Pancreas (tissue), 10 donors: ENCODE results near the gene AP4S1. TPM values are rescaled to one million over a fixed set of nuclear protein-coding genes. Genes with fewer than 3 reads are reported as not detected.

Experiments used
- ATAC-seq, 4 donors: fragments of 200-7000 bp; cut with Tn5 transposase; one replicate each; pipeline versions ENCODE4 v1.8.0 to v1.9.1; 2020; ENCODE audit warnings: mild to moderate bottlenecking in 4 of 4, moderate library complexity in 4 of 4
- DNase-seq, 6 donors: peaks; one replicate each; pipeline ENCODE4 v3.0.0-alpha.2; 2020
- FAIRE-seq: peaks from 2 replicates; lab custom pipeline; 2012; peaks lifted over from hg19 to GRCh38; lab: Jason Lieb, UNC
- H3K27ac ChIP-seq, 4 donors: fragments of 200-600 bp; sonication (generic); 1 replicate in 3 of 4; 2 replicates in 1 of 4; pipeline versions ENCODE4 v1.5.0 to v1.8.0; 2020
- H3K27me3 ChIP-seq, 4 donors: fragments of 200-600 bp; one replicate each; pipeline ENCODE4 v1.8.0; 2021
- H3K36me3 ChIP-seq, 3 donors: fragments of 200-600 bp; sonication (generic) in 1 of 3; one replicate each; pipeline versions ENCODE4 v1.5.0 to v1.8.0; 2020 to 2021
- H3K4me1 ChIP-seq, 3 donors: fragments of 200-600 bp; one replicate each; pipeline ENCODE4 v1.8.0; 2021
- H3K4me3 ChIP-seq, 4 donors: fragments of 200-600 bp; sonication (generic) in 2 of 4; one replicate each; pipeline versions ENCODE4 v1.5.0 to v1.8.0; 2020 to 2021
- H3K9me3 ChIP-seq, 4 donors: fragments of 200-600 bp; one replicate each; pipeline ENCODE4 v1.8.0; 2021
- CTCF ChIP-seq, 4 donors: fragments of 200-600 bp; sonication (generic) in 3 of 4; IDR thresholded peaks; one replicate each; pipeline versions ENCODE4 v1.5.0 to v1.8.0; 2021; ENCODE audit warnings: antibody characterized with exemption in 4 of 4
- WGBS, 2 donors: extraction: QIAGEN DNeasy Blood & Tissue Kit; methylation state at CpG; one replicate each; pipeline ENCODE4 v1.1.7; 2013; 5-methylcytosine and 5-hydroxymethylcytosine counted together
- intact Hi-C, 3 donors: fragments of 100-400 bp; cut with DNase I; formaldehyde crosslinking; loops; one replicate each; pipeline versions ENCODE4 v1.11.1 to v1.14.2; 2022
- polyA plus RNA-seq, 2 donors: library from polyadenylated mRNA; stranded (reverse); fragments of 200-250 nt; gene quantifications; one replicate each; pipeline ENCODE4 v1.2.3, GENCODE V29; 2013
- total RNA-seq, 6 donors: library from RNA; stranded (reverse); fragmentation: NEBNext Ultra II Directional in 4 of 6; extraction: Animal tissue kit (Norgen Biotek cat#: 25700) in 4 of 6; gene quantifications; one replicate each; pipeline versions ENCODE4 v1.2.1 to v1.2.4, GENCODE V29; 2021 to 2023
- donor health status: healthy with polysubstance abuse.
- donor health status: DM: no; HTN: no; CAD: no; lungs with moderate emphysema.
- donor health status: DM: no; HTN: no; CAD: no.
- donor health status: control.
- donor health status: control.
- donor health status: Bipolar disorder and iron deficiency.
- donor health status: DM: yes; HTN: yes; CAD: no.
- donor health status: DM: no; HTN: no; CAD: no.
- donor health status: DM: no; HTN: no; CAD: no.
- donor health status: DM: yes; HTN: yes; CAD: no.

AP4S1 gene
- total and polyA plus RNA-seq, 8 donors, result 2.8 to 5.6 (median 4.4) TPM

- H3K27me3 ChIP-seq, result no peaks in the 10 kb centered on the region
- H3K4me3 ChIP-seq, result no peak overlapping the region
- WGBS, 2 donors, result 62 to 71% methylated on average over 3 of the region's 3 CpGs
- no peak for TF ChIP-seq CTCF (IDR thresholded peaks at IDR 0.05)
- intact Hi-C loops, result no loop called here
- H3K9me3 ChIP-seq, result no peaks in the 10 kb centered on the region
- no peak for FAIRE-seq
- H3K36me3 ChIP-seq, result no peaks in the 10 kb centered on the region
- DNase-seq, result no peak
- no peak overlapping the region for H3K27ac ChIP-seq
- ATAC-seq, result no peak
- no peaks in the 10 kb centered on the region for H3K4me1 ChIP-seq
Measured at GRCh38 chr14:31010935-31011334, 14.5 kb upstream of the AP4S1 start.

- no peak for TF ChIP-seq CTCF (IDR thresholded peaks at IDR 0.05)
- no peak overlapping the region for H3K4me3 ChIP-seq
- intact Hi-C loops, result no loop called here
- DNase-seq (no peak), FAIRE-seq (no peak), ATAC-seq (no peak)
- H3K27me3 ChIP-seq, result no peaks in the 10 kb centered on the region
- WGBS, 2 donors, result 95% methylated on average over 4 of the region's 4 CpGs
- H3K36me3 ChIP-seq, result no peaks in the 10 kb centered on the region
- no peaks in the 10 kb centered on the region for H3K9me3 ChIP-seq
- no peaks in the 10 kb centered on the region for H3K4me1 ChIP-seq
- no peak overlapping the region for H3K27ac ChIP-seq
Measured at GRCh38 chr14:31013841-31014240, 11.6 kb upstream of the AP4S1 start.

- no peaks in the 10 kb centered on the region for H3K27me3 ChIP-seq
- ATAC-seq (no peak), FAIRE-seq (no peak), DNase-seq (no peak)
- H3K9me3 ChIP-seq, result no peaks in the 10 kb centered on the region
- H3K36me3 ChIP-seq, result no peaks in the 10 kb centered on the region
- 92 to 95% methylated on average over 6 of the region's 6 CpGs for whole genome bisulfite sequencing, 2 donors
- intact Hi-C loops, result no loop called here
- peaks cover 0 to under 1% (median 0%) of the 10 kb centered on the region in 3 donors for H3K4me1 ChIP-seq
- H3K27ac ChIP-seq, result no peak overlapping the region
- no peak overlapping the region for H3K4me3 ChIP-seq
- TF ChIP-seq CTCF (IDR thresholded peaks at IDR 0.05), result no peak
Measured at GRCh38 chr14:31018057-31018645, 7.3 kb upstream of the AP4S1 start.

DNA sequence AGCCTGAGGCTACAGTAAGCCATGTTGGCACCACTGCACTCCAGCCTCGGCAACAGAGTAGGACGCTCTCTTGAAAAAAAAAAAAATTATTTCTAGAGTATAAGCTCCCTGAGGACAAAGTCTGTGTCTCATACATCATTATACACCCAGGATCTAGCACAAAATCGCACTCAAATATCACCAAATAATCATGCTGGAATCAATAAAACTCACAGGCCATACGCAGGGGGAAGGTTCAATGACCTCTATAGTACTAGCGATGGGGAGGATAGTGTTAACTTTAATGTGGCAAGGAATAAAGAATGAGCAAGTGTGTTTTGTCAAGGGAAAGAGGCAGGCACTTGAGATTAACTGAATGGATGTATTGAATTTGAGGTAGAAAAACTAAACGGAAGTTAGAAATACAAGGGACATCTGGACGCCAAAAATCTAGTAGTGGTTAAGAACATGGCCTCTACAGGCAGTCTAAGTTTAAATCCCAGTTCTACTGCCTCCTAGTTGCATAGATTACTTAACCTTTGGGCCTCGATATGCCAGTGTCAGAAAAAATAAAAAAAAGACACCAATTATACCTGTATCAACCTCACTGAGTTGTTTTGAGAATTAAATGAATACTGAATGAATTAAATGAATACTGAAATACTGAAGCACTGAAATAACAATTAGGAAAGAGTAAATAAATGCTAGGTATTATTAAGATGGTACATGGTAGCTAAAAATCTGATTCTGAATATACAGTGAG lies 4.4 kb upstream of the AP4S1 start:
- TF ChIP-seq CTCF (IDR thresholded peaks at IDR 0.05), result no peak
- H3K4me3 ChIP-seq, result no peak overlapping the region
- ATAC-seq (no peak), DNase-seq (no peak), FAIRE-seq (no peak)
- intact Hi-C loops, result no loop called here
- H3K27ac ChIP-seq, result no peak overlapping the region
- peaks cover 3 to 11% (median 9%) of the 10 kb centered on the region in 3 donors for H3K4me1 ChIP-seq
- no peaks in the 10 kb centered on the region for H3K9me3 ChIP-seq
- no peaks in the 10 kb centered on the region for H3K36me3 ChIP-seq
- WGBS, 2 donors, result 91 to 92% methylated on average over 8 of the region's 8 CpGs
- H3K27me3 ChIP-seq, result no peaks in the 10 kb centered on the region

DNA sequence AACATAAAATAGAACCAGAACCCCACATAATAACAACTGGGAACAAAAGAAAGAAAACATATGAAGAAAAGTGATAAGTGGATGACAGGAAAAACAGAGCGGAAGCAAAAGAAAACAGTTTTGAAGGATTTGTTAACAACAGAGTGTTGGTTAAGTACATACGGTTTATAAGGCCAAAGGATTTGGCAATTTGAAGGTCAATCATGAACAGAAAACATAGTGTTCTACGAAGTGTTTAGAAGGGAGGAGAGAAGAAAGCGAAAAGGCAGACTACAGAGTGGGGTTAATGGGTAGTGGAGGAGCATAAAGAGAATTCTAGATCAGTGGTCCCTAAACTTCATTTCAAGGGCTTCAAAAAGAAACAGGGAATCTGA lies 3.9 kb upstream of the AP4S1 start:
- ATAC-seq (no peak), DNase-seq (no peak), FAIRE-seq (no peak)
- no peaks in the 10 kb centered on the region for H3K36me3 ChIP-seq
- whole genome bisulfite sequencing, 2 donors, result 61 to 74% methylated on average over 4 of the region's 4 CpGs
- intact Hi-C loops, result no loop called here
- no peaks in the 10 kb centered on the region for H3K9me3 ChIP-seq
- no peaks in the 10 kb centered on the region for H3K27me3 ChIP-seq
- H3K4me1 ChIP-seq, result peaks cover 3 to 11% (median 9%) of the 10 kb centered on the region in 3 donors
- no peak for TF ChIP-seq CTCF (IDR thresholded peaks at IDR 0.05)
- no peak overlapping the region for H3K4me3 ChIP-seq
- no peak overlapping the region for H3K27ac ChIP-seq
